ENCODE measurements around the gene RND2.
A peak's percentile ranks its signal among the peaks of the same experiment; 100 is the strongest.

- TF ChIP-seq CTCF (IDR thresholded peaks at IDR 0.05) (peak; percentile 80 to 99 (median 94)), POLR2AphosphoS5 (IDR thresholded peaks at IDR 0.05) (peak; percentile 100), POLR2A (IDR thresholded peaks at IDR 0.05) (peak; percentile 82)
Observed at GRCh38 chr17:42997984-42998938, 26.8 kb upstream of the RND2 start, which contains the start of gene RPL27.
